ENCODE data around the gene RBMS3. TPM values are rescaled to one million over a fixed set of nuclear protein-coding genes. Genes with fewer than 3 reads are reported as not detected.

Gene RBMS3
- total RNA-seq, 1 experiment from 2014 or later = 0.42 TPM

- DNase-seq (ENCODE audit: low read depth, low spot score) (peak; percentile 16), ATAC-seq (no peak; the same call in 1 of the 2 replicates)
- Histone ChIP-seq H2AFZ (ENCODE audit: low read depth, low read length, poor library complexity, severe bottlenecking) (no peak overlapping the region), H3K4me2 (ENCODE audit: low read length) (no peak overlapping the region), H3K79me2 (ENCODE audit: insufficient read depth, low read length) (no peaks in the 10 kb centered on the region), H3K27me3 (ENCODE audit: insufficient read depth, low read length) (no peaks in the 10 kb centered on the region), H3K9me2 (ENCODE audit: insufficient read depth) (no peaks in the 10 kb centered on the region), H3K9ac (ENCODE audit: low read length) (no peak overlapping the region), H3K4me3 (replicated peaks in 1 of 2; ENCODE audit: low read depth in 1 of 2, low read length in 2 of 2) (no peak overlapping the region), H3K9me3 (ENCODE audit: control insufficient read depth in 1 of 2, insufficient read depth in 1 of 2, low read depth in 1 of 2, low read length in 2 of 2) (no peaks in the 10 kb centered on the region), H3K4me1 (ENCODE audit: control insufficient read depth in 1 of 2, insufficient read depth in 2 of 2, low read length in 2 of 2) (no peaks in the 10 kb centered on the region), H3K36me3 (ENCODE audit: control insufficient read depth in 1 of 2, insufficient read depth in 2 of 2, low read length in 2 of 2) (no peaks in the 10 kb centered on the region), H3K27ac (ENCODE audit: low read depth, low read length) (no peak overlapping the region), H4K20me1 (ENCODE audit: insufficient read depth) (no peaks in the 10 kb centered on the region)
- BruUV-seq (replicated peaks) = no TSS peak
- intact Hi-C loops (cut with micrococcal nuclease) = loop anchor here (2.0 kb wide), 2 partner anchors 848 to 1098 kb away; no protein-coding TSS in a partner anchor
- RAD21 ChIA-PET (ENCODE audit: low non-redundant PET in 1 of 2, low total read pairs in 2 of 2, uncharacterized antibody in 2 of 2, unreplicated experiment in 2 of 2) = interaction anchor here (0.5 to 1.0 kb wide), 2 partner anchors 429 to 848 kb away, joined by 3 to 4 read pairs; no protein-coding TSS in a partner anchor
- CTCF ChIA-PET = interaction anchor here (1.3 to 2.6 kb wide), 2 partner anchors 849 to 1097 kb away, joined by 3 to 7 read pairs; no protein-coding TSS in a partner anchor
- POLR2A ChIA-PET = no interaction called here
- TF ChIP-seq MAX (IDR thresholded peaks at IDR 0.05) (no peak), ELF1 (IDR thresholded peaks at IDR 0.05; ENCODE audit: borderline replicate concordance, low read depth) (no peak), CTCF (IDR thresholded peaks at IDR 0.05 in 2 of 3, conservative IDR thresholded peaks at IDR 0.05 in 1 of 3; ENCODE audit: borderline replicate concordance in 1 of 3, insufficient read depth in 1 of 3, low read depth in 2 of 3, low read length in 2 of 3) (peak; percentile 22 to 51 (median 35); a peak in 4 of 6 replicates), ATF3 (IDR thresholded peaks at IDR 0.05) (no peak), SRF (IDR thresholded peaks at IDR 0.05; ENCODE audit: low read depth) (no peak), RAD21 (IDR thresholded peaks at IDR 0.05; ENCODE audit: low read depth) (peak; percentile 63), SIN3A (IDR thresholded peaks at IDR 0.05; ENCODE audit: low read depth) (no peak), EZH2 (IDR thresholded peaks at IDR 0.05) (no peak), POLR2A (IDR thresholded peaks at IDR 0.05; ENCODE audit: borderline replicate concordance, extremely low read depth, insufficient read depth, insufficient read length) (no peak), EGR1 (IDR thresholded peaks at IDR 0.05; ENCODE audit: low read depth) (no peak), SP1 (IDR thresholded peaks at IDR 0.05; ENCODE audit: low read depth) (no peak)
These were observed 483.9 kb downstream of the RBMS3 start for GRCh38 chr3:29764603-29765254.

Measured in HCT116 (cell line).